Fibroblast of lung (primary cell): ENCODE measurements around the gene MAP4K1. TPM values are rescaled to one million over a fixed set of nuclear protein-coding genes. Genes with fewer than 3 reads are reported as not detected.

Source experiments
- DNase-seq, 2 donors: peaks; one replicate each; pipeline versions ENCODE4 v3.0.0 to v3.0.0-alpha.2; 2010; ENCODE audit warnings: low read depth in 2 of 2
- H2AFZ ChIP-seq: 2 replicates; pipeline ENCODE4 v1.5.1; 2012; ENCODE audit warnings: low read length, control low read depth, inconsistent platforms
- H3K27ac ChIP-seq: 2 replicates; pipeline ENCODE4 v1.5.1; 2011; ENCODE audit warnings: low read length, control low read depth; ENCODE audit not compliant: insufficient read depth
- H3K27me3 ChIP-seq: 2 replicates; pipeline ENCODE4 v1.5.1; 2011; ENCODE audit warnings: mild to moderate bottlenecking, low read length; ENCODE audit not compliant: control insufficient read depth, insufficient read depth
- H3K36me3 ChIP-seq: 2 replicates; pipeline ENCODE4 v1.5.1; 2011; ENCODE audit warnings: low read length; ENCODE audit not compliant: control insufficient read depth, insufficient read depth
- H3K4me1 ChIP-seq: 2 replicates; pipeline ENCODE4 v1.5.1; 2011; ENCODE audit warnings: low read length; ENCODE audit not compliant: control insufficient read depth, insufficient read depth; ENCODE audit errors: extremely low read depth
- H3K4me2 ChIP-seq: 2 replicates; pipeline ENCODE4 v1.5.1; 2011; ENCODE audit warnings: low read length, control low read depth; ENCODE audit not compliant: insufficient read depth; ENCODE audit errors: extremely low read depth
- H3K4me3 ChIP-seq, 4 experiments: fragments of 200-600 bp in 1 of 4; sonication (generic) in 1 of 4; replicated peaks in 1 of 4; 2 replicates each; pipeline ENCODE4 v1.5.1; 2011 to 2016; ENCODE audit warnings: low read length in 4 of 4, low read depth in 3 of 4, mild to moderate bottlenecking in 3 of 4, control low read depth in 2 of 4, inconsistent platforms in 1 of 4, mixed read lengths in 1 of 4; ENCODE audit not compliant: insufficient read depth in 1 of 4; ENCODE audit errors: control extremely low read depth in 1 of 4
- H3K79me2 ChIP-seq: 2 replicates; pipeline ENCODE4 v1.5.1; 2012; ENCODE audit warnings: mild to moderate bottlenecking, low read length, inconsistent platforms; ENCODE audit not compliant: control insufficient read depth, insufficient read depth
- H3K9ac ChIP-seq: 2 replicates; pipeline ENCODE4 v1.5.1; 2011; ENCODE audit warnings: mild to moderate bottlenecking, low read length, control low read depth; ENCODE audit not compliant: insufficient read depth
- H3K9me3 ChIP-seq: 2 replicates; pipeline ENCODE4 v1.5.1; 2012; ENCODE audit warnings: low read depth, low read length; ENCODE audit not compliant: control insufficient read depth, insufficient read depth
- H4K20me1 ChIP-seq: 2 replicates; pipeline ENCODE4 v1.5.1; 2011; ENCODE audit warnings: low read length; ENCODE audit not compliant: control insufficient read depth, insufficient read depth; ENCODE audit errors: extremely low read depth
- EZH2 ChIP-seq: IDR thresholded peaks from 2 replicates; pipeline ENCODE4 v1.5.1; 2012; ENCODE audit warnings: low read length, control low read depth, mild to moderate bottlenecking; ENCODE audit errors: missing control alignments
- polyA plus RNA-seq, 2 donors: library from polyadenylated mRNA; depleted of rRNA in 1 of 2; stranded (reverse) in 1 of 2; unstranded in 1 of 2; fragments of >200 nt; gene quantifications; 2 replicates each; pipeline ENCODE4 v1.2.1, GENCODE V29; 2011 to 2012; ENCODE audit warnings: missing spikeins in 1 of 2
- total RNA-seq: library from RNA; depleted of rRNA; stranded (reverse); fragments of >200 nt; gene quantifications from 2 replicates; pipeline ENCODE4 v1.2.1, GENCODE V29; 2014
- TF ChIP-seq, protein P1 (sequence below), 2 donors: IDR thresholded peaks in 1 of 2; conservative IDR thresholded peaks in 1 of 2; 1 replicate in 1 of 2; 2 replicates in 1 of 2; pipeline ENCODE4 v1.5.1; 2011 to 2012; ENCODE audit warnings: low read length in 2 of 2, control low read depth in 1 of 2, inconsistent platforms in 1 of 2, low read depth in 1 of 2, mild to moderate bottlenecking in 1 of 2

The MAP4K1 gene
- total and polyA plus RNA-seq, 2 donors (not counting 1 experiment from before 2014, with no cell fraction given), result 0.12 to 0.17 TPM

GRCh38 chr19:38596057-38596981, 21.4 kb downstream of the MAP4K1 start:
- Histone ChIP-seq H4K20me1 (no peaks in the 10 kb centered on the region), H3K4me2 (no peak overlapping the region), H3K27me3 (no peaks in the 10 kb centered on the region), H3K9ac (no peak overlapping the region), H3K9me3 (no peaks in the 10 kb centered on the region), H3K4me1 (no peaks in the 10 kb centered on the region), H3K27ac (no peak overlapping the region), H3K79me2 (no peaks in the 10 kb centered on the region), H3K36me3 (no peaks in the 10 kb centered on the region), H3K4me3 (no peak overlapping the region), H2AFZ (no peak overlapping the region)
- no peak for TF ChIP-seq EZH2
- TF ChIP-seq, protein P1, sequence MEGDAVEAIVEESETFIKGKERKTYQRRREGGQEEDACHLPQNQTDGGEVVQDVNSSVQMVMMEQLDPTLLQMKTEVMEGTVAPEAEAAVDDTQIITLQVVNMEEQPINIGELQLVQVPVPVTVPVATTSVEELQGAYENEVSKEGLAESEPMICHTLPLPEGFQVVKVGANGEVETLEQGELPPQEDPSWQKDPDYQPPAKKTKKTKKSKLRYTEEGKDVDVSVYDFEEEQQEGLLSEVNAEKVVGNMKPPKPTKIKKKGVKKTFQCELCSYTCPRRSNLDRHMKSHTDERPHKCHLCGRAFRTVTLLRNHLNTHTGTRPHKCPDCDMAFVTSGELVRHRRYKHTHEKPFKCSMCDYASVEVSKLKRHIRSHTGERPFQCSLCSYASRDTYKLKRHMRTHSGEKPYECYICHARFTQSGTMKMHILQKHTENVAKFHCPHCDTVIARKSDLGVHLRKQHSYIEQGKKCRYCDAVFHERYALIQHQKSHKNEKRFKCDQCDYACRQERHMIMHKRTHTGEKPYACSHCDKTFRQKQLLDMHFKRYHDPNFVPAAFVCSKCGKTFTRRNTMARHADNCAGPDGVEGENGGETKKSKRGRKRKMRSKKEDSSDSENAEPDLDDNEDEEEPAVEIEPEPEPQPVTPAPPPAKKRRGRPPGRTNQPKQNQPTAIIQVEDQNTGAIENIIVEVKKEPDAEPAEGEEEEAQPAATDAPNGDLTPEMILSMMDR (conservative IDR thresholded peaks at IDR 0.05 in 1 of 2, IDR thresholded peaks at IDR 0.05 in 1 of 2; ENCODE audit: low read depth in 1 of 2, low read length in 2 of 2), result no peak
- DNase-seq, result no peak

GRCh38 chr19:38592940-38593339, 24.8 kb downstream of the MAP4K1 start:
- Histone ChIP-seq H3K79me2 (no peaks in the 10 kb centered on the region), H3K4me1 (no peaks in the 10 kb centered on the region), H2AFZ (no peak overlapping the region), H3K4me2 (no peak overlapping the region), H3K9ac (no peak overlapping the region), H3K4me3 (no peak overlapping the region), H3K9me3 (no peaks in the 10 kb centered on the region), H4K20me1 (no peaks in the 10 kb centered on the region), H3K27ac (no peak overlapping the region), H3K27me3 (no peaks in the 10 kb centered on the region), H3K36me3 (no peaks in the 10 kb centered on the region)
- TF ChIP-seq EZH2, result no peak
- TF ChIP-seq, protein P1 (conservative IDR thresholded peaks at IDR 0.05 in 1 of 2, IDR thresholded peaks at IDR 0.05 in 1 of 2; ENCODE audit: low read depth in 1 of 2, low read length in 2 of 2), result no peak
- no peak for DNase-seq

DNA sequence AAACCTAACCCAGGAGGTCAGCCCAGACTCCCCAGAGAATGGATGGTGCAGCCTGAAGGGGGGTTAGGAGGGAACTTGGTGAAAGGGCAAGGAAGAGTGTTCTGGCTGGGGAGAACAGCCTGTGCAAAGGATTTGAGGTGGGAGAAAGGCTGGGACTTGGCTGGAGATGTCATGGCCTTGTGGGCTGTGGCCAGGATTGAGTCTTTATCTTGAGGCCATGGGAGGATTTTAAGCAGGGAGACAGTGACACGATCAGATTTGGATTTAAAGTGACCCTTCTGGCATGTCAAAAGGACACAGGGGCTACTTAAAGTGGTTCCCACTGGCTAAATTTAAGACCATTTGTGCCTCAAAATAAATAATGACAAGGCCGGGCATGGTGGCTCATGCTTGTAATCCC, 29.7 kb downstream of the MAP4K1 start:
- no peak overlapping the region for H3K4me2 ChIP-seq
- no peaks in the 10 kb centered on the region for H3K79me2 ChIP-seq
- no peaks in the 10 kb centered on the region for H4K20me1 ChIP-seq
- H3K9me3 ChIP-seq, result no peaks in the 10 kb centered on the region
- no peak overlapping the region for H2AFZ ChIP-seq
- H3K36me3 ChIP-seq, result no peaks in the 10 kb centered on the region
- no peaks in the 10 kb centered on the region for H3K4me1 ChIP-seq
- TF ChIP-seq, protein P1 (conservative IDR thresholded peaks at IDR 0.05 in 1 of 2, IDR thresholded peaks at IDR 0.05 in 1 of 2; ENCODE audit: low read depth in 1 of 2, low read length in 2 of 2), result no peak
- TF ChIP-seq EZH2, result no peak
- no peaks in the 10 kb centered on the region for H3K27me3 ChIP-seq
- H3K27ac ChIP-seq, result no peak overlapping the region
- no peak for DNase-seq
- no peak overlapping the region for H3K9ac ChIP-seq
- no peak overlapping the region for H3K4me3 ChIP-seq
